Fibroblast of lung (primary cell): ENCODE results near the gene SUPT7L. TPM values are rescaled to one million over a fixed set of nuclear protein-coding genes. Genes with fewer than 3 reads are reported as not detected.

Experiments
- DNase-seq, 2 donors: peaks; one replicate each; pipeline versions ENCODE4 v3.0.0 to v3.0.0-alpha.2; 2010; ENCODE audit warnings: low read depth in 2 of 2
- H2AFZ ChIP-seq: 2 replicates; pipeline ENCODE4 v1.5.1; 2012; ENCODE audit warnings: low read length, control low read depth, inconsistent platforms
- H3K27ac ChIP-seq: 2 replicates; pipeline ENCODE4 v1.5.1; 2011; ENCODE audit warnings: low read length, control low read depth; ENCODE audit not compliant: insufficient read depth
- H3K27me3 ChIP-seq: 2 replicates; pipeline ENCODE4 v1.5.1; 2011; ENCODE audit warnings: mild to moderate bottlenecking, low read length; ENCODE audit not compliant: control insufficient read depth, insufficient read depth
- H3K36me3 ChIP-seq: 2 replicates; pipeline ENCODE4 v1.5.1; 2011; ENCODE audit warnings: low read length; ENCODE audit not compliant: control insufficient read depth, insufficient read depth
- H3K4me1 ChIP-seq: 2 replicates; pipeline ENCODE4 v1.5.1; 2011; ENCODE audit warnings: low read length; ENCODE audit not compliant: control insufficient read depth, insufficient read depth; ENCODE audit errors: extremely low read depth
- H3K4me2 ChIP-seq: 2 replicates; pipeline ENCODE4 v1.5.1; 2011; ENCODE audit warnings: low read length, control low read depth; ENCODE audit not compliant: insufficient read depth; ENCODE audit errors: extremely low read depth
- H3K4me3 ChIP-seq, 4 experiments: fragments of 200-600 bp in 1 of 4; sonication (generic) in 1 of 4; replicated peaks in 1 of 4; 2 replicates each; pipeline ENCODE4 v1.5.1; 2011 to 2016; ENCODE audit warnings: low read length in 4 of 4, low read depth in 3 of 4, mild to moderate bottlenecking in 3 of 4, control low read depth in 2 of 4, inconsistent platforms in 1 of 4, mixed read lengths in 1 of 4; ENCODE audit not compliant: insufficient read depth in 1 of 4; ENCODE audit errors: control extremely low read depth in 1 of 4
- H3K79me2 ChIP-seq: 2 replicates; pipeline ENCODE4 v1.5.1; 2012; ENCODE audit warnings: mild to moderate bottlenecking, low read length, inconsistent platforms; ENCODE audit not compliant: control insufficient read depth, insufficient read depth
- H3K9ac ChIP-seq: 2 replicates; pipeline ENCODE4 v1.5.1; 2011; ENCODE audit warnings: mild to moderate bottlenecking, low read length, control low read depth; ENCODE audit not compliant: insufficient read depth
- H3K9me3 ChIP-seq: 2 replicates; pipeline ENCODE4 v1.5.1; 2012; ENCODE audit warnings: low read depth, low read length; ENCODE audit not compliant: control insufficient read depth, insufficient read depth
- H4K20me1 ChIP-seq: 2 replicates; pipeline ENCODE4 v1.5.1; 2011; ENCODE audit warnings: low read length; ENCODE audit not compliant: control insufficient read depth, insufficient read depth; ENCODE audit errors: extremely low read depth
- CTCF ChIP-seq, 2 donors: IDR thresholded peaks in 1 of 2; conservative IDR thresholded peaks in 1 of 2; 1 replicate in 1 of 2; 2 replicates in 1 of 2; pipeline ENCODE4 v1.5.1; 2011 to 2012; ENCODE audit warnings: low read length in 2 of 2, control low read depth in 1 of 2, inconsistent platforms in 1 of 2, low read depth in 1 of 2, mild to moderate bottlenecking in 1 of 2
- EZH2 ChIP-seq: IDR thresholded peaks from 2 replicates; pipeline ENCODE4 v1.5.1; 2012; ENCODE audit warnings: low read length, control low read depth, mild to moderate bottlenecking; ENCODE audit errors: missing control alignments
- polyA plus RNA-seq, 2 donors: library from polyadenylated mRNA; depleted of rRNA in 1 of 2; stranded (reverse) in 1 of 2; unstranded in 1 of 2; fragments of >200 nt; gene quantifications; 2 replicates each; pipeline ENCODE4 v1.2.1, GENCODE V29; 2011 to 2012; ENCODE audit warnings: missing spikeins in 1 of 2
- total RNA-seq: library from RNA; depleted of rRNA; stranded (reverse); fragments of >200 nt; gene quantifications from 2 replicates; pipeline ENCODE4 v1.2.1, GENCODE V29; 2014

SUPT7L gene
- total and polyA plus RNA-seq, 2 donors (not counting 1 experiment from before 2014, with no cell fraction given): 27.2 to 29.9 TPM

GRCh38 chr2:27640722-27641245 is 22.6 kb downstream of the SUPT7L start:
- TF ChIP-seq EZH2 (no peak), CTCF (conservative IDR thresholded peaks at IDR 0.05 in 1 of 2, IDR thresholded peaks at IDR 0.05 in 1 of 2; ENCODE audit: low read depth in 1 of 2, low read length in 2 of 2) (no peak)
- no peaks in the 10 kb centered on the region for H3K9me3 ChIP-seq
- DNase-seq: peak in 1 of 2 donors; percentile 42
- H4K20me1 ChIP-seq: no peaks in the 10 kb centered on the region
- no peaks in the 10 kb centered on the region for H3K27me3 ChIP-seq
- peaks cover 4% of the 10 kb centered on the region for H3K36me3 ChIP-seq
- H3K4me2 ChIP-seq: no peak overlapping the region
- H3K9ac ChIP-seq: no peak overlapping the region
- H2AFZ ChIP-seq: no peak overlapping the region
- H3K79me2 ChIP-seq: no peaks in the 10 kb centered on the region
- no peak overlapping the region for H3K27ac ChIP-seq
- no peak overlapping the region for H3K4me3 ChIP-seq
- H3K4me1 ChIP-seq: no peaks in the 10 kb centered on the region

GRCh38 chr2:27638709-27639108 is 24.7 kb downstream of the SUPT7L start:
- Histone ChIP-seq H3K27me3 (no peaks in the 10 kb centered on the region), H3K4me3 (no peak overlapping the region), H3K4me2 (no peak overlapping the region), H3K9me3 (no peaks in the 10 kb centered on the region), H3K79me2 (no peaks in the 10 kb centered on the region), H4K20me1 (no peaks in the 10 kb centered on the region), H3K4me1 (no peaks in the 10 kb centered on the region), H2AFZ (no peak overlapping the region), H3K9ac (no peak overlapping the region), H3K27ac (peak overlapping the region; percentile 33), H3K36me3 (peaks cover 6% of the 10 kb centered on the region)
- DNase-seq: peak; percentile 68 to 95
- TF ChIP-seq EZH2: no peak
- TF ChIP-seq CTCF (conservative IDR thresholded peaks at IDR 0.05 in 1 of 2, IDR thresholded peaks at IDR 0.05 in 1 of 2; ENCODE audit: low read depth in 1 of 2, low read length in 2 of 2): no peak

GRCh38 chr2:27638037-27638637 is 25.3 kb downstream of the SUPT7L start:
- Histone ChIP-seq H3K9ac (no peak overlapping the region), H2AFZ (no peak overlapping the region), H3K79me2 (no peaks in the 10 kb centered on the region), H4K20me1 (no peaks in the 10 kb centered on the region), H3K9me3 (no peaks in the 10 kb centered on the region), H3K27me3 (no peaks in the 10 kb centered on the region), H3K4me2 (no peak overlapping the region), H3K27ac (no peak overlapping the region), H3K4me1 (no peaks in the 10 kb centered on the region), H3K4me3 (no peak overlapping the region), H3K36me3 (peaks cover 6% of the 10 kb centered on the region)
- peak; percentile 33 to 97 for DNase-seq
- TF ChIP-seq EZH2 (no peak), CTCF (conservative IDR thresholded peaks at IDR 0.05 in 1 of 2, IDR thresholded peaks at IDR 0.05 in 1 of 2; ENCODE audit: low read depth in 1 of 2, low read length in 2 of 2) (no peak)
